Measurements from ENCODE around the gene SPAG6. TPM values are rescaled to one million over a fixed set of nuclear protein-coding genes. Genes with fewer than 3 reads are reported as not detected.

Gene SPAG6
- polyA plus RNA-seq, 1 experiment = not detected

DNA sequence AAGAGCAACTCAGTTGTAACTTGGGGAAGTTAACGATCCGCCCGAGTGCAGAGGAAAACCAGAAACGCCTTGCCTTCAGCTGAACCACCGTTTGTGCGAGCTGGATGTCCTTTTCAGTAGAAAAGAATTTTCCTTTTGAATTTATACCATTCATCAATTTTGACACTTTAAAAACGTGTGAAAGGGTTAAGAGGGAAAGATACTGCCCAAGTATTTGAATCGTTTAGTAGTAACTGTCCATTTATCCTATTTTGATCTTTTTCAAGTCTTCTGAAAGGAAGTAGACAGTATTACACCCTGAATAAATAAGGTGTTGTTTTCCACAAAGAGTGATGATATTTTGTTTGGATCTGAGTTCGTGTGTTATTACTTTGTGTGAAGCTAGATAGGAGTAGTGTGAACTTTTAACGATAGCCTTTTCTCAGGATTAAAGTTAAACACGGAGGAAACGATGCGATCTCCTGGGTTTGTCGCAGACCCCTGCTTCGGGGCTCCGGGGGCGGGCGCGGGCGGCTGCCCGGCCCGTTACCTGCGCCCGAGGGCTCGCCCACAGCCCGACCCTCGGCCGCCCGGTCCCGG is 25.2 kb upstream of the SPAG6 start:
- no peak for DNase-seq (ENCODE audit: low read depth)
- CTCF ChIA-PET = no interaction called here
- Histone ChIP-seq H3K4me3 (ENCODE audit: low read depth, low read length) (peak overlapping the region; percentile 74), H3K36me3 (ENCODE audit: control insufficient read depth, insufficient read depth, low read length) (no peaks in the 10 kb centered on the region), H3K27me3 (ENCODE audit: control insufficient read depth, insufficient read depth, low read length) (peaks cover 14% of the 10 kb centered on the region)
- TF ChIP-seq, protein P1, sequence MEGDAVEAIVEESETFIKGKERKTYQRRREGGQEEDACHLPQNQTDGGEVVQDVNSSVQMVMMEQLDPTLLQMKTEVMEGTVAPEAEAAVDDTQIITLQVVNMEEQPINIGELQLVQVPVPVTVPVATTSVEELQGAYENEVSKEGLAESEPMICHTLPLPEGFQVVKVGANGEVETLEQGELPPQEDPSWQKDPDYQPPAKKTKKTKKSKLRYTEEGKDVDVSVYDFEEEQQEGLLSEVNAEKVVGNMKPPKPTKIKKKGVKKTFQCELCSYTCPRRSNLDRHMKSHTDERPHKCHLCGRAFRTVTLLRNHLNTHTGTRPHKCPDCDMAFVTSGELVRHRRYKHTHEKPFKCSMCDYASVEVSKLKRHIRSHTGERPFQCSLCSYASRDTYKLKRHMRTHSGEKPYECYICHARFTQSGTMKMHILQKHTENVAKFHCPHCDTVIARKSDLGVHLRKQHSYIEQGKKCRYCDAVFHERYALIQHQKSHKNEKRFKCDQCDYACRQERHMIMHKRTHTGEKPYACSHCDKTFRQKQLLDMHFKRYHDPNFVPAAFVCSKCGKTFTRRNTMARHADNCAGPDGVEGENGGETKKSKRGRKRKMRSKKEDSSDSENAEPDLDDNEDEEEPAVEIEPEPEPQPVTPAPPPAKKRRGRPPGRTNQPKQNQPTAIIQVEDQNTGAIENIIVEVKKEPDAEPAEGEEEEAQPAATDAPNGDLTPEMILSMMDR (IDR thresholded peaks at IDR 0.05; ENCODE audit: insufficient read depth, low read depth, low read length) = no peak
- POLR2A ChIA-PET = no interaction called here

DNA sequence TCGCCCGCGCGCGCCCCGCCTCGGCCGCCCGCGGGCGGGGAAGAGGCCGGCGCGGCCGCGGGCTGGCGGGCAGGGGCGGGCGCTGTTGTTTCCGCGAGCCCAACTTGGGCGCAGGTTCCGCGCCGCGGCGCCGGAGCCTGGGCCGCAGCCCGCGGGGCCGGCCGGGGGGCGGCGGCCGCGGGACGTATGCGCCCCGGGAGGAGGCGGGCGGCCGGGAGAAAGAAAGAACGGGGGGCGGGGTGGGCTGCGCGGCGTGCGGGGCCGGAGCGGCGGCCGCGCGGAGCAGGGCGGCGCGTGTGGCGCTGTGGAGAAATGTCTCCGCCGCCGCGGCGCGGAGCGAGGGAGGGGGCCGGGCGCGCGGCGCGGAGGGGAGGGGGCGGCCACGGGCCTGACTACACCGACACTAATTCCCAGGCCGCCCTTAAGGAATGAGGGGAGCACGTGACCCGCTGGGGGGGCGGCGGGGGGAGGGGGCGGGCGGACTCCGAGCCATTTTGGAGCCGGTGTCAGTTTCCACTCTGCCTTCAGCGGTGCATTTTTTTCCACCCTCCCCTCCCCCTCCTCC is 24.6 kb upstream of the SPAG6 start, which contains the start of gene BMI1:
TSS of gene BMI1 (plus strand) at position 509 of the 565 bp plus-strand sequence. CDS start 5,351 bp downstream, outside the sequence.
- H3K27me3 ChIP-seq (ENCODE audit: control insufficient read depth, insufficient read depth, low read length) = peaks cover 14% of the 10 kb centered on the region
- CTCF ChIA-PET = no interaction called here
- TF ChIP-seq, protein P1 (IDR thresholded peaks at IDR 0.05; ENCODE audit: insufficient read depth, low read depth, low read length) = no peak
- POLR2A ChIA-PET = interaction anchor here (0.6 kb wide), 1 partner anchor 827 kb away, joined by 5 read pairs; no protein-coding TSS in a partner anchor
- DNase-seq (ENCODE audit: low read depth) = no peak
- no peaks in the 10 kb centered on the region for H3K36me3 ChIP-seq (ENCODE audit: control insufficient read depth, insufficient read depth, low read length)
- H3K4me3 ChIP-seq (ENCODE audit: low read depth, low read length) = peak within 1 kb of the TSS; percentile 74

DNA sequence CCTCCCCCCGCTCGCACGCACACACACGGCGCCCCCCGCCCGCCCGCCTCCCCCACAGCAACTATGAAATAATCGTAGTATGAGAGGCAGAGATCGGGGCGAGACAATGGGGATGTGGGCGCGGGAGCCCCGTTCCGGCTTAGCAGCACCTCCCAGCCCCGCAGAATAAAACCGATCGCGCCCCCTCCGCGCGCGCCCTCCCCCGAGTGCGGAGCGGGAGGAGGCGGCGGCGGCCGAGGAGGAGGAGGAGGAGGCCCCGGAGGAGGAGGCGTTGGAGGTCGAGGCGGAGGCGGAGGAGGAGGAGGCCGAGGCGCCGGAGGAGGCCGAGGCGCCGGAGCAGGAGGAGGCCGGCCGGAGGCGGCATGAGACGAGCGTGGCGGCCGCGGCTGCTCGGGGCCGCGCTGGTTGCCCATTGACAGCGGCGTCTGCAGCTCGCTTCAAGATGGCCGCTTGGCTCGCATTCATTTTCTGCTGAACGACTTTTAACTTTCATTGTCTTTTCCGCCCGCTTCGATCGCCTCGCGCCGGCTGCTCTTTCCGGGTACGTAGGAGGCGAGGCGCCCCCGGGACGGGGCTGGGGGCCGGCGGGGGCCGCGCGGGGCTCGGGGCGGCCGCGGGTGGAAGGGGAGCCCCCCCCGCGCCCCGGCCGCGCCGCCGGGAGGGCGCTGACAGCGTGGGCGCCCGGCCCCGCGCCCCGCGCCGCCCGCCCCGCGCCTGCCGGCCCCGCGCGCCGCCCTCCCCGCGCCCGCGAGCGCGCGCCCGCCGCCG is 24.0 kb upstream of the SPAG6 start:
- ChIA-PET POLR2A (interaction anchor here (0.6 kb wide), 2 partner anchors 116 to 828 kb away, joined by 3 to 5 read pairs; no protein-coding TSS in a partner anchor), CTCF (no interaction called here)
- Histone ChIP-seq H3K4me3 (ENCODE audit: low read depth, low read length) (peak overlapping the region; percentile 74), H3K27me3 (ENCODE audit: control insufficient read depth, insufficient read depth, low read length) (peaks cover 14% of the 10 kb centered on the region), H3K36me3 (ENCODE audit: control insufficient read depth, insufficient read depth, low read length) (no peaks in the 10 kb centered on the region)
- DNase-seq (ENCODE audit: low read depth) = no peak
- TF ChIP-seq, protein P1 (IDR thresholded peaks at IDR 0.05; ENCODE audit: insufficient read depth, low read depth, low read length) = no peak

DNA sequence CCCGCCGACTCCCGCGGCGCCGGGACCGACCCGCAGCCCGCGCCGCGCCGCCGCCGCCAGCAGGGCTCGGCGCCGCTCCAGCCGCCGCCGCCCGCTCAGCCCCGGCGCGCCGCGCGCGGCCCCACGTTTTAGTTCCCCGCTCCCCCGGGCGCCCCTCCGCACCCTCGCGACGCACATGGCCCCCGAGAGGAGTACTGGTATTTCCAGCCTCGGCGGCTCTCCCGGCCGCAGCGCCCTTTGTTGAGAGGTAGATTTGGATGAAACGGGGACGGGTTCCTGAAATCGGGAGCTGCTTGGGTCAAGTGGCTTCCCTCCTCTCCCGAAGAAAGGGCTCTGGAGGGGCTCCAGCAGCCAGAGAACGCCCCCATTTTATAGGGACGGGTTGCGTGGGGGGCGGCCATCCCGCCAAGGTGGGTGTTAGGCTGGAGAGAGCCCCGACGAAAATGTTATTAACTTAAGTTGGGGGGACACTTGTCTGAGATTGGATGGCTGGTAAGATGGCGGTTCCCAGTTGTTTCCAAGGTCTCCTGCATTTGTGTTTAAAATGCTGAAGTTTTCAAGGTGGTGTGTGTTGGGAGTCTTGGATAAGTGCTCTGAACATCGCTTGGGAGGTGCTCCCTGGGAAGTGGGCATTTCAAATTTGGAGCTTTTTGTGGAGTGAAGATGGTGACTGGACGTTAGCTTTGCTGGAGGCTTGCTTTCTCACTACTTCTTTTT is 23.2 kb upstream of the SPAG6 start:
- Histone ChIP-seq H3K27me3 (ENCODE audit: control insufficient read depth, insufficient read depth, low read length) (peaks cover 14% of the 10 kb centered on the region), H3K4me3 (ENCODE audit: low read depth, low read length) (peak overlapping the region; percentile 74), H3K36me3 (ENCODE audit: control insufficient read depth, insufficient read depth, low read length) (no peaks in the 10 kb centered on the region)
- DNase-seq (ENCODE audit: low read depth) = no peak
- TF ChIP-seq, protein P1 (IDR thresholded peaks at IDR 0.05; ENCODE audit: insufficient read depth, low read depth, low read length) = no peak
- CTCF ChIA-PET = no interaction called here
- POLR2A ChIA-PET = interaction anchor here (0.6 kb wide), 1 partner anchor 115 kb away, joined by 3 read pairs; no protein-coding TSS in a partner anchor

All from BJ (cell line).